Immature natural killer cell (primary cell): ENCODE data around the gene IQCK. TPM values are rescaled to one million over a fixed set of nuclear protein-coding genes. Genes with fewer than 3 reads are reported as not detected.

ENCODE experiments used
- DNase-seq, 3 donors: peaks; one replicate each; pipeline ENCODE4 v3.0.0; 2022; ENCODE audit warnings: mixed read lengths in 1 of 3
- H3K27ac Mint-ChIP-seq, 6 donors: one replicate each; pipeline ENCODE4 v1.8.0; 2020; ENCODE audit warnings: mixed read lengths in 6 of 6, mild to moderate bottlenecking in 5 of 6, inconsistent platforms in 4 of 6, moderate library complexity in 3 of 6
- H3K27me3 Mint-ChIP-seq, 3 donors: one replicate each; pipeline ENCODE4 v1.8.0; 2020 to 2021; ENCODE audit warnings: low read depth in 3 of 3, mild to moderate bottlenecking in 3 of 3, mixed read lengths in 3 of 3, moderate library complexity in 3 of 3, inconsistent platforms in 1 of 3
- H3K36me3 Mint-ChIP-seq, 3 donors: one replicate each; pipeline ENCODE4 v1.8.0; 2020; ENCODE audit warnings: mixed read lengths in 3 of 3, inconsistent platforms in 2 of 3, mild to moderate bottlenecking in 2 of 3
- H3K4me1 Mint-ChIP-seq, 2 donors: one replicate each; pipeline ENCODE4 v1.8.0; 2020; ENCODE audit warnings: inconsistent platforms in 2 of 2, mild to moderate bottlenecking in 2 of 2, mixed read lengths in 2 of 2, moderate library complexity in 1 of 2
- H3K4me3 Mint-ChIP-seq, 5 donors: one replicate each; pipeline ENCODE4 v1.8.0; 2020; ENCODE audit warnings: mild to moderate bottlenecking in 5 of 5, mixed read lengths in 5 of 5, inconsistent platforms in 3 of 5, moderate library complexity in 3 of 5
- H3K9me3 Mint-ChIP-seq, 6 donors: one replicate each; pipeline ENCODE4 v1.8.0; 2020; ENCODE audit warnings: mild to moderate bottlenecking in 6 of 6, mixed read lengths in 6 of 6, inconsistent platforms in 4 of 6, moderate library complexity in 3 of 6
- polyA plus RNA-seq, 3 donors: library from polyadenylated mRNA; unstranded; fragments of 300-500 nt; fragmentation: Illumina TruSeq; gene quantifications; one replicate each; pipeline ENCODE4 v1.2.3, GENCODE V29; 2021

Gene IQCK
- polyA plus RNA-seq, 3 donors from 2014 or later: 0.95 to 3.5 TPM; not detected in 1

- peaks cover 0 to 5% (median 0%) of the 10 kb centered on the region in 6 donors for H3K9me3 Mint-ChIP-seq
- H3K4me1 Mint-ChIP-seq: no peaks in the 10 kb centered on the region
- peaks cover under 1 to 11% (median 6%) of the 10 kb centered on the region in 3 donors for H3K27me3 Mint-ChIP-seq
- DNase-seq: no peak
- no peak overlapping the region for H3K27ac Mint-ChIP-seq
- no peaks in the 10 kb centered on the region for H3K36me3 Mint-ChIP-seq
- H3K4me3 Mint-ChIP-seq: no peak overlapping the region
These were observed 47.9 kb downstream of the IQCK start for GRCh38 chr16:19765860-19766553.

- peaks cover 0 to 5% (median 0%) of the 10 kb centered on the region in 6 donors for H3K9me3 Mint-ChIP-seq
- H3K27ac Mint-ChIP-seq: no peak overlapping the region
- DNase-seq: no peak
- H3K27me3 Mint-ChIP-seq: peaks cover 4 to 11% (median 6%) of the 10 kb centered on the region in 3 donors
- H3K4me1 Mint-ChIP-seq: no peaks in the 10 kb centered on the region
- no peaks in the 10 kb centered on the region for H3K36me3 Mint-ChIP-seq
- no peak overlapping the region for H3K4me3 Mint-ChIP-seq
These were observed 48.4 kb downstream of the IQCK start for GRCh38 chr16:19766554-19766884.

GRCh38 chr16:19766988-19767387 is 48.9 kb downstream of the IQCK start:
- H3K36me3 Mint-ChIP-seq: no peaks in the 10 kb centered on the region
- H3K9me3 Mint-ChIP-seq: peaks cover 0 to 5% (median 0%) of the 10 kb centered on the region in 6 donors
- DNase-seq: no peak
- peaks cover 6 to 11% (median 8%) of the 10 kb centered on the region in 3 donors for H3K27me3 Mint-ChIP-seq
- no peak overlapping the region for H3K27ac Mint-ChIP-seq
- no peak overlapping the region for H3K4me3 Mint-ChIP-seq
- no peaks in the 10 kb centered on the region for H3K4me1 Mint-ChIP-seq

GRCh38 chr16:19767497-19767896 is 49.4 kb downstream of the IQCK start:
- Mint-ChIP-seq H3K4me3 (no peak overlapping the region), H3K27me3 (peaks cover 6 to 11% (median 10%) of the 10 kb centered on the region in 3 donors), H3K9me3 (peaks cover 0 to 5% (median 0%) of the 10 kb centered on the region in 6 donors), H3K27ac (no peak overlapping the region), H3K4me1 (no peaks in the 10 kb centered on the region), H3K36me3 (no peaks in the 10 kb centered on the region)
- DNase-seq: no peak

- no peaks in the 10 kb centered on the region for H3K36me3 Mint-ChIP-seq
- H3K27me3 Mint-ChIP-seq: peaks cover 6 to 11% (median 10%) of the 10 kb centered on the region in 3 donors
- H3K9me3 Mint-ChIP-seq: peaks cover 0 to 5% (median 0%) of the 10 kb centered on the region in 6 donors
- no peak overlapping the region for H3K27ac Mint-ChIP-seq
- H3K4me1 Mint-ChIP-seq: no peaks in the 10 kb centered on the region
- DNase-seq: no peak
- no peak overlapping the region for H3K4me3 Mint-ChIP-seq
These were observed 51.2 kb downstream of the IQCK start for GRCh38 chr16:19769239-19769638.

GRCh38 chr16:19771040-19771439 is 53.0 kb downstream of the IQCK start:
- Mint-ChIP-seq H3K4me3 (no peak overlapping the region), H3K9me3 (peaks cover 0 to 5% (median 0%) of the 10 kb centered on the region in 6 donors), H3K36me3 (no peaks in the 10 kb centered on the region), H3K27ac (no peak overlapping the region), H3K4me1 (no peaks in the 10 kb centered on the region), H3K27me3 (peaks cover 3 to 11% (median 10%) of the 10 kb centered on the region in 3 donors)
- no peak for DNase-seq

- Mint-ChIP-seq H3K4me3 (no peak overlapping the region), H3K27me3 (peaks cover 3 to 11% (median 10%) of the 10 kb centered on the region in 3 donors), H3K9me3 (peaks cover 0 to 5% (median 0%) of the 10 kb centered on the region in 6 donors), H3K4me1 (no peaks in the 10 kb centered on the region), H3K36me3 (no peaks in the 10 kb centered on the region), H3K27ac (no peak overlapping the region)
- DNase-seq: no peak
These were observed 53.7 kb downstream of the IQCK start for GRCh38 chr16:19771796-19772195.

- peaks cover 0 to 5% (median 0%) of the 10 kb centered on the region in 6 donors for H3K9me3 Mint-ChIP-seq
- H3K36me3 Mint-ChIP-seq: no peaks in the 10 kb centered on the region
- peaks cover 3 to 10% (median 6%) of the 10 kb centered on the region in 3 donors for H3K27me3 Mint-ChIP-seq
- no peaks in the 10 kb centered on the region for H3K4me1 Mint-ChIP-seq
- no peak for DNase-seq
- no peak overlapping the region for H3K4me3 Mint-ChIP-seq
- no peak overlapping the region for H3K27ac Mint-ChIP-seq
These were observed 56.0 kb downstream of the IQCK start for GRCh38 chr16:19774024-19774423.

GRCh38 chr16:19776147-19776546 is 58.1 kb downstream of the IQCK start:
- Mint-ChIP-seq H3K36me3 (no peaks in the 10 kb centered on the region), H3K27ac (no peak overlapping the region), H3K27me3 (peaks cover 0 to 8% (median 4%) of the 10 kb centered on the region in 3 donors), H3K4me1 (no peaks in the 10 kb centered on the region), H3K9me3 (no peaks in the 10 kb centered on the region), H3K4me3 (no peak overlapping the region)
- DNase-seq: no peak

GRCh38 chr16:19776565-19776964 is 58.5 kb downstream of the IQCK start:
- no peaks in the 10 kb centered on the region for H3K4me1 Mint-ChIP-seq
- H3K27ac Mint-ChIP-seq: no peak overlapping the region
- H3K27me3 Mint-ChIP-seq: peaks cover 0 to 6% (median 4%) of the 10 kb centered on the region in 3 donors
- H3K36me3 Mint-ChIP-seq: no peaks in the 10 kb centered on the region
- H3K9me3 Mint-ChIP-seq: no peaks in the 10 kb centered on the region
- DNase-seq: no peak
- no peak overlapping the region for H3K4me3 Mint-ChIP-seq

- H3K36me3 Mint-ChIP-seq: no peaks in the 10 kb centered on the region
- no peak overlapping the region for H3K4me3 Mint-ChIP-seq
- H3K9me3 Mint-ChIP-seq: no peaks in the 10 kb centered on the region
- no peak for DNase-seq
- peaks cover 0 to 4% (median 0%) of the 10 kb centered on the region in 3 donors for H3K27me3 Mint-ChIP-seq
- H3K4me1 Mint-ChIP-seq: no peaks in the 10 kb centered on the region
- no peak overlapping the region for H3K27ac Mint-ChIP-seq
These were observed 62.2 kb downstream of the IQCK start for GRCh38 chr16:19780321-19780720.

GRCh38 chr16:19781226-19781625 is 63.2 kb downstream of the IQCK start:
- no peak for DNase-seq
- Mint-ChIP-seq H3K4me3 (no peak overlapping the region), H3K27me3 (peaks cover 0 to 6% (median 0%) of the 10 kb centered on the region in 3 donors), H3K27ac (no peak overlapping the region), H3K4me1 (no peaks in the 10 kb centered on the region), H3K9me3 (no peaks in the 10 kb centered on the region), H3K36me3 (no peaks in the 10 kb centered on the region)

- no peak for DNase-seq
- H3K27me3 Mint-ChIP-seq: peaks cover 0 to 6% (median 0%) of the 10 kb centered on the region in 3 donors
- H3K9me3 Mint-ChIP-seq: no peaks in the 10 kb centered on the region
- H3K36me3 Mint-ChIP-seq: no peaks in the 10 kb centered on the region
- no peaks in the 10 kb centered on the region for H3K4me1 Mint-ChIP-seq
- no peak overlapping the region for H3K4me3 Mint-ChIP-seq
- no peak overlapping the region for H3K27ac Mint-ChIP-seq
These were observed 65.5 kb downstream of the IQCK start for GRCh38 chr16:19783363-19784182.

- H3K4me1 Mint-ChIP-seq: no peaks in the 10 kb centered on the region
- peaks cover 0 to 4% (median 0%) of the 10 kb centered on the region in 3 donors for H3K27me3 Mint-ChIP-seq
- no peaks in the 10 kb centered on the region for H3K36me3 Mint-ChIP-seq
- H3K4me3 Mint-ChIP-seq: no peak overlapping the region
- no peak overlapping the region for H3K27ac Mint-ChIP-seq
- no peaks in the 10 kb centered on the region for H3K9me3 Mint-ChIP-seq
- DNase-seq: no peak
These were observed 66.2 kb downstream of the IQCK start for GRCh38 chr16:19784183-19784736.
